MG63 (cell line): ENCODE results near the gene TMEM186. TPM values are rescaled to one million over a fixed set of nuclear protein-coding genes. Genes with fewer than 3 reads are reported as not detected.
"Not testable (repeated sequence)": the region's sequence is repeated elsewhere in the genome, so short reads cannot be mapped to it uniquely, and the experiment has no call there.

Experiments
- DNase-seq: peaks from one replicate; pipeline ENCODE4 v3.0.0-alpha.2; 2020
- H3K27me3 ChIP-seq: fragments of 250-450 bp; sonication (Bioruptor Pico); 2 replicates; pipeline ENCODE4 v1.5.1; 2020; ENCODE audit warnings: mild to moderate bottlenecking, moderate library complexity
- H3K36me3 ChIP-seq: fragments of 250-450 bp; sonication (Bioruptor Pico); 2 replicates; pipeline ENCODE4 v1.5.1; 2020; ENCODE audit warnings: mild to moderate bottlenecking, moderate library complexity
- H3K4me3 ChIP-seq: fragments of 250-450 bp; sonication (Bioruptor Pico); 2 replicates; pipeline ENCODE4 v1.5.1; 2020; ENCODE audit warnings: mild to moderate bottlenecking, moderate library complexity
- H3K9me3 ChIP-seq: fragments of 250-450 bp; sonication (Bioruptor Pico); 2 replicates; pipeline ENCODE4 v1.5.1; 2020; ENCODE audit warnings: mild to moderate bottlenecking, moderate library complexity
- total RNA-seq: library from RNA; depleted of rRNA; stranded (reverse); fragments of >200 nt; shearing (Covaris generic); gene quantifications from 2 replicates; pipeline ENCODE4 v1.2.3, GENCODE V29; 2014; ENCODE audit warnings: low replicate concordance

Gene TMEM186
- total RNA-seq, 1 experiment from 2014 or later: 9.3 TPM

- Histone ChIP-seq H3K36me3 (peaks cover 93% of the 10 kb centered on the region), H3K9me3 (no peaks in the 10 kb centered on the region)
- no peak for DNase-seq
Observed at GRCh38 chr16:8818504-8819270, 21.2 kb upstream of the TMEM186 start.

GRCh38 chr16:8816967-8817655 lies 19.7 kb upstream of the TMEM186 start:
- Histone ChIP-seq H3K27me3 (no peaks in the 10 kb centered on the region), H3K36me3 (peaks cover 92% of the 10 kb centered on the region), H3K4me3 (no peak overlapping the region), H3K9me3 (no peaks in the 10 kb centered on the region)
- DNase-seq: no peak

More at GRCh38 chr16:8818504-8819270, 21.2 kb upstream of the TMEM186 start:
- no peak overlapping the region for H3K4me3 ChIP-seq
- H3K27me3 ChIP-seq: no peaks in the 10 kb centered on the region

- peaks cover 95% of the 10 kb centered on the region for H3K36me3 ChIP-seq
- no peak overlapping the region for H3K4me3 ChIP-seq
- no peaks in the 10 kb centered on the region for H3K27me3 ChIP-seq
- H3K9me3 ChIP-seq: no peaks in the 10 kb centered on the region
- no peak for DNase-seq
Observed at GRCh38 chr16:8814095-8814806, 16.8 kb upstream of the TMEM186 start.

- Histone ChIP-seq H3K9me3 (no peaks in the 10 kb centered on the region), H3K4me3 (no peak overlapping the region), H3K27me3 (no peaks in the 10 kb centered on the region), H3K36me3 (peaks cover 98% of the 10 kb centered on the region)
- no peak for DNase-seq
Observed at GRCh38 chr16:8812162-8812843, 14.9 kb upstream of the TMEM186 start.

- H3K4me3 ChIP-seq: no peak overlapping the region
- peaks cover 96% of the 10 kb centered on the region for H3K36me3 ChIP-seq
- DNase-seq: no peak
- H3K27me3 ChIP-seq: no peaks in the 10 kb centered on the region
- no peaks in the 10 kb centered on the region for H3K9me3 ChIP-seq
Observed at GRCh38 chr16:8808613-8809353, 11.3 kb upstream of the TMEM186 start.

DNA sequence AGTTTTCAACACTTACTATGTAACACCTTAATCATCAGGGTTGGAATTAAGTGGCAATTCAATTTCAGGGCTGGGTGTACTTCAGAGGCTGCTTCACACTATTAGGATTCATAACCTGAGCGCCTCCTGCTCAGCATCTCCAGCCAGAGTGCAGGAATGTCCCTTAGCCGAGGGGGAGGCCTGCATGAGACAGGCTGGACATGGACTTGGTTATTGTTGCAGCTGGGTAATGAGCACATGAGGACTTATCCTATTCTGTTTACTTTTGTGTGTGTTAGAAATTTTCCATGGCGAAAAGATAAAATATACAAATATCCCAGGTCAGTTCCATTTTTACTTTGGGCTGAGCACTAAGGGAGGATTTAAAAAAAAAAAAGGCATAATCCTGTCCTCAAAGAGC lies 10.6 kb upstream of the TMEM186 start:
- H3K9me3 ChIP-seq: no peaks in the 10 kb centered on the region
- H3K4me3 ChIP-seq: no peak overlapping the region
- H3K27me3 ChIP-seq: no peaks in the 10 kb centered on the region
- no peak for DNase-seq
- peaks cover 98% of the 10 kb centered on the region for H3K36me3 ChIP-seq

GRCh38 chr16:8807189-8807588 lies 9.8 kb upstream of the TMEM186 start:
- H3K36me3 ChIP-seq: peaks cover 98% of the 10 kb centered on the region
- DNase-seq: no peak
- H3K4me3 ChIP-seq: no peak overlapping the region
- H3K9me3 ChIP-seq: no peaks in the 10 kb centered on the region
- no peaks in the 10 kb centered on the region for H3K27me3 ChIP-seq

GRCh38 chr16:8806272-8806983 lies 9.0 kb upstream of the TMEM186 start:
- no peaks in the 10 kb centered on the region for H3K9me3 ChIP-seq
- H3K4me3 ChIP-seq: no peak overlapping the region
- peaks cover 98% of the 10 kb centered on the region for H3K36me3 ChIP-seq
- no peak for DNase-seq
- no peaks in the 10 kb centered on the region for H3K27me3 ChIP-seq

DNA sequence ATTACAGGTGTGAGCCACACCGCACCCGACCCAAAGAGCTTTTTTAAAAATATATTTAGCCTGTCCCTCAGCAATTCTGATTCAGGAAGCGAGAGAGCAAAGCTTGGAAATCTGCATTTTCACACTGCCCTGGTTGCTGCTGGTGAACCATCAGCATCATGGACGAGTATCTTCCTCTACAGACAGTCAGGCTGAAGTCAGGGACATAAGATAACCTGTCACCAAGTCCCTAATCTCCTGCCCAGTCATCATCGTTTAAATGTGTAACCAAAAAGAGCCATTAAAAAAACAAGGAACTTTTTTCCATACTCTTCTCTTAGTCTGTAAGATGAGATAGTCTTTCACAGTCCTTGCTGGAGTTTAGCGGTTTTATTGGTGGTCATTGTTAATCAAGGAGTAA lies 6.9 kb upstream of the TMEM186 start:
- Histone ChIP-seq H3K27me3 (no peaks in the 10 kb centered on the region), H3K36me3 (peaks cover 98% of the 10 kb centered on the region), H3K4me3 (no peak overlapping the region), H3K9me3 (no peaks in the 10 kb centered on the region)
- DNase-seq: no peak

DNA sequence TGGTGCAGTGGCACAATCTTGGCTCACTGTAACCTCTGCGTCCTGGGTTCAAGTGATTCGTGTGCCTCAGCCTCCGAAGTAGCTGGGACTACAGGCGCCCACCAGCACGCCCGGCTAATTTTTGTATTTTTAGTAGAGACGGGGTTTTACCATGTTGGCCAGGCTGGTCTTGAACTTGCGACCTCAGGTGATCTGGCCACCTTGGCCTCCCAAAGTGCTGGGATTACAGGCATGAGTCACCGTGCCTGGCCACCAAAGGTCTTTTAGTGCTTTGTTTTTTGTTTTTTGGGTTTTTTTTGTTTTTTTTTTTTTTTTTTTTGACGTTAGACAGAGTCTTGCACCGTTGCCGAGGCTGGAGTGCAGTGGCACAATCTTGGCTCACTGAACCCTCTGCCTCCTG lies 6.3 kb upstream of the TMEM186 start:
- H3K4me3 ChIP-seq, H3K9me3 ChIP-seq, DNase-seq, H3K27me3 ChIP-seq: not testable (repeated sequence)
- H3K36me3 ChIP-seq: peaks cover 98% of the 10 kb centered on the region

DNA sequence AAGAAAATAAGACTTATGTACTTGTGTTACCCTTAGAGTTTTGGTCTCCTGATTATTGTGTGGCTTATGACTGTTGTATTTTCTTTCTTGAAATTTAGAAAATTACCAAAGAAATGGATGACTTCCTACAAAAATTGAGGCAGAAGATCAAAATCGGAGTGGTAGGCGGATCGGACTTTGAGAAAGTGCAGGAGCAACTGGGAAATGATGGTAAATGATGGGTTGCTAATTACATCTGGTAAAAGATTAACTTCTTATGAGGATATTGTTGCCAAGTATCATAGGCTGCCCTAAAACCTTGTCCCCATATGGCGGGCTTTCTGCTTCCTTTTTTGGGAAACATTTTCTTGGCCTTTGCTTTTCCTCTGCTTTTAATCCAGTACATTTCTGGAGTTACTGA lies 4.3 kb upstream of the TMEM186 start:
- Histone ChIP-seq H3K4me3 (no peak overlapping the region), H3K27me3 (no peaks in the 10 kb centered on the region), H3K9me3 (no peaks in the 10 kb centered on the region), H3K36me3 (peaks cover 89% of the 10 kb centered on the region)
- DNase-seq: no peak

GRCh38 chr16:8798535-8799157 lies 1.2 kb upstream of the TMEM186 start:
- Histone ChIP-seq H3K27me3 (no peaks in the 10 kb centered on the region), H3K9me3 (no peaks in the 10 kb centered on the region), H3K36me3 (peaks cover 68% of the 10 kb centered on the region), H3K4me3 (peak overlapping the region; percentile 98)
- no peak for DNase-seq

GRCh38 chr16:8798174-8798527 lies 712 bp upstream of the TMEM186 start:
- peak; percentile 18 for DNase-seq
- H3K4me3 ChIP-seq: peak overlapping the region; percentile 98
- no peaks in the 10 kb centered on the region for H3K27me3 ChIP-seq
- H3K36me3 ChIP-seq: peaks cover 63% of the 10 kb centered on the region
- no peaks in the 10 kb centered on the region for H3K9me3 ChIP-seq

- peak overlapping the region; percentile 98 for H3K4me3 ChIP-seq
- no peaks in the 10 kb centered on the region for H3K9me3 ChIP-seq
- H3K27me3 ChIP-seq: no peaks in the 10 kb centered on the region
- H3K36me3 ChIP-seq: peaks cover 53% of the 10 kb centered on the region
- no peak for DNase-seq
Observed at GRCh38 chr16:8796469-8797363, 723 bp downstream of the TMEM186 start.

DNA sequence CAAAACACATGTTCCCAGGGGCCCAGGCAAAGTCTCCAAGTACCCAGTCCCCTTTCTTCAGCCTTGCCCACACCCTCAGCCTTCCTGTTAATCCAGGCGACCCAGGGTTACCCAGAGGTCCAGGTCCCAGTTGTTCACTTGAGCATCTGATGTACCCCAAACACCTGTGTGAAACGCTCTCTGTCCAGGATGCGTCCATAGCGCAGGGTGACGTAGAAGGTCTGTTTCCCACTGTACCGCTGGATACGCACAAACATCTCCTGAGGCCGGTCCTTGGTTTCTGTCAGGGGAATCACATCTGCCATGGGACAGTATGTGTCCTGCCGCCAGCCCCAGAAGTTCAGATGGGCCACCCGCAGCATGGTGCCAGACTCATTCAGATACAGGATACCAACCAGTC lies 1.6 kb downstream of the TMEM186 start:
- peaks cover 44% of the 10 kb centered on the region for H3K36me3 ChIP-seq
- DNase-seq: no peak
- no peaks in the 10 kb centered on the region for H3K9me3 ChIP-seq
- no peaks in the 10 kb centered on the region for H3K27me3 ChIP-seq
- no peak overlapping the region for H3K4me3 ChIP-seq
